Measurements from ENCODE around the gene GJA9.

- TF ChIP-seq CTCF (IDR thresholded peaks at IDR 0.05): no peak
- TF ChIP-seq EP300 (IDR thresholded peaks at IDR 0.05): no peak
These were observed 14.8 kb upstream of the GJA9 start for GRCh38 chr1:38896169-38896568.
